ENCODE measurements around the gene H2BK1. TPM values are rescaled to one million over a fixed set of nuclear protein-coding genes. Genes with fewer than 3 reads are reported as not detected.

The H2BK1 gene
- total and polyA plus RNA-seq, 2 of the 13 experiments (the other 11 are each of a cell fraction or from before 2014, with no cell fraction given), result not detected

GRCh38 chr7:151215396-151215795 lies 5.1 kb upstream of the H2BK1 start:
- Histone ChIP-seq H3K4me1 (ENCODE audit: insufficient read depth, low read length) (no peaks in the 10 kb centered on the region), H2AFZ (ENCODE audit: low read length) (no peak overlapping the region), H3K4me3 (replicated peaks in 1 of 3; ENCODE audit: insufficient read depth in 1 of 3, low read depth in 2 of 3, low read length in 3 of 3) (no peak overlapping the region), H3K36me3 (replicated peaks in 1 of 2; ENCODE audit: control insufficient read depth in 1 of 2, insufficient read depth in 2 of 2, low read length in 2 of 2) (peaks cover 23 to 63% of the 10 kb centered on the region in 2 experiments; a peak in 4 of 5 replicates), H3K9me3 (ENCODE audit: low read length) (no peaks in the 10 kb centered on the region), H4K20me1 (ENCODE audit: insufficient read depth, low read length) (no peaks in the 10 kb centered on the region), H3K27ac (ENCODE audit: extremely low read length, insufficient read depth, low read length) (no peak overlapping the region), H3K27me3 (ENCODE audit: control insufficient read depth in 1 of 2, insufficient read depth in 2 of 2, low read length in 2 of 2) (no peaks in the 10 kb centered on the region), H3K4me2 (ENCODE audit: low read depth, low read length) (no peak overlapping the region), H3K9ac (ENCODE audit: insufficient read depth, low read depth, low read length) (no peak overlapping the region), H3K79me2 (ENCODE audit: insufficient read depth, low read length) (no peaks in the 10 kb centered on the region)
- ATAC-seq (no peak), FAIRE-seq (no peak), DNase-seq (ENCODE audit: low spot score) (no peak)
- ChIA-PET CTCF (ENCODE audit: low intra/inter-chr PET ratio, low total read pairs) (no interaction called here), POLR2A (no interaction called here)
- no TSS peak for BruUV-seq (replicated peaks)
- in situ Hi-C loops (cut with HindIII; ENCODE audit: extremely low pct_ligation_motif_present, low pct_unique_long_range_greater_than_20kb), result no loop called here
- intact Hi-C loops (cut with micrococcal nuclease; ENCODE audit: unreplicated experiment), result no loop called here
- 100% methylated on average over 5 of the region's 5 CpGs for WGBS (ENCODE audit: low lambda C conversion rate)
- TF ChIP-seq BORCS8-MEF2B (CRISPR knock-in tag; IDR thresholded peaks at IDR 0.05) (no peak), NFE2 (CRISPR knock-in tag; IDR thresholded peaks at IDR 0.05) (no peak), ZNF318 (CRISPR knock-in tag; IDR thresholded peaks at IDR 0.05) (no peak), HDAC1 (CRISPR knock-in tag; IDR thresholded peaks at IDR 0.05) (no peak), PRDM10 (CRISPR knock-in tag; IDR thresholded peaks at IDR 0.05; ENCODE audit: low read depth) (no peak), SNAPC4 (CRISPR knock-in tag; IDR thresholded peaks at IDR 0.05) (no peak), CC2D1A (CRISPR knock-in tag; IDR thresholded peaks at IDR 0.05) (no peak)
